Ishikawa (cell line): ENCODE results near the gene ERF.

Experiments
- CEBPB ChIP-seq: IDR thresholded peaks from 2 replicates; pipeline ENCODE4 v1.6.1; 2012
- CREB1 ChIP-seq: IDR thresholded peaks from 2 replicates; pipeline ENCODE4 v1.6.1; 2012; ENCODE audit warnings: low read depth
- EGR1 ChIP-seq: IDR thresholded peaks from 2 replicates; pipeline ENCODE4 v1.6.1; 2012
- EP300 ChIP-seq: IDR thresholded peaks from 2 replicates; pipeline ENCODE4 v1.6.1; 2012; ENCODE audit warnings: borderline replicate concordance
- FOXM1 ChIP-seq: IDR thresholded peaks from 2 replicates; pipeline ENCODE4 v1.6.1; 2012; ENCODE audit warnings: low read depth, borderline replicate concordance
- NFIC ChIP-seq: IDR thresholded peaks from 2 replicates; pipeline ENCODE4 v1.6.1; 2012
- RAD21 ChIP-seq: IDR thresholded peaks from 2 replicates; pipeline ENCODE4 v1.6.1; 2012; ENCODE audit warnings: low read depth
- TAF1 ChIP-seq: IDR thresholded peaks from 2 replicates; pipeline ENCODE4 v1.6.1; 2012; ENCODE audit warnings: low read depth, mild to moderate bottlenecking
- TCF12 ChIP-seq: IDR thresholded peaks from 2 replicates; pipeline ENCODE4 v1.6.1; 2012; ENCODE audit warnings: low read depth
- TEAD4 ChIP-seq: IDR thresholded peaks from 2 replicates; pipeline ENCODE4 v1.6.1; 2012
- YY1 ChIP-seq: IDR thresholded peaks from 2 replicates; pipeline ENCODE4 v1.6.1; 2012; ENCODE audit warnings: low read depth
- ZBTB7A ChIP-seq: IDR thresholded peaks from 2 replicates; pipeline ENCODE4 v1.6.1; 2012; ENCODE audit warnings: low read depth
- TF ChIP-seq, protein P1 (sequence below): IDR thresholded peaks from 2 replicates; pipeline ENCODE4 v1.6.1; 2012
- TF ChIP-seq, protein P2 (sequence below): IDR thresholded peaks from 2 replicates; pipeline ENCODE4 v1.6.1; 2012; ENCODE audit warnings: low read depth, mild to moderate bottlenecking
- TF ChIP-seq, protein P3 (sequence below): IDR thresholded peaks from 2 replicates; pipeline ENCODE4 v1.6.1; 2012

The ERF gene

DNA sequence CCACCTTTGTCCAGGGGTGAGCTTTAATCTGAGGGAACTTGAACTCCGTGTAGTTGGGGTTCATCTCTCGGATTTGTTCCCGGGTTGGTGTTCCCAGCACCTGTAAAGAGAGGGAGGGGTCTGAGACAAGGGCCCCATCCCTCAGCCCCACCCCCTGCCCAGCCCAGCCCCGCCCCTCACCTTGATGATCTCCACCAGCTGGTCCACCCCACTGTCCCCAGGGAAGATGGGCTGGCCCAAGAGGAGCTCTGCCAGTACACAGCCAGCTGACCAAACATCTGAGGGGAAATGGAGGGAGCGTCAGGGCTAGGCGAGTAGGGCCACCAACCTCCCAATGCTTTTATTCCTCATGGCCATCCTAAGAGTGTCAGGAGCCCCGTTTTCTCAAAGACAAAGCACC is 21.8 kb downstream of the ERF start:
- no peak for TF ChIP-seq FOXM1
- no peak for TF ChIP-seq RAD21
- no peak for TF ChIP-seq TAF1
- TF ChIP-seq ZBTB7A, result no peak
- TF ChIP-seq, protein P1, sequence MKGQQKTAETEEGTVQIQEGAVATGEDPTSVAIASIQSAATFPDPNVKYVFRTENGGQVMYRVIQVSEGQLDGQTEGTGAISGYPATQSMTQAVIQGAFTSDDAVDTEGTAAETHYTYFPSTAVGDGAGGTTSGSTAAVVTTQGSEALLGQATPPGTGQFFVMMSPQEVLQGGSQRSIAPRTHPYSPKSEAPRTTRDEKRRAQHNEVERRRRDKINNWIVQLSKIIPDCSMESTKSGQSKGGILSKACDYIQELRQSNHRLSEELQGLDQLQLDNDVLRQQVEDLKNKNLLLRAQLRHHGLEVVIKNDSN, result no peak
- TF ChIP-seq, protein P2, sequence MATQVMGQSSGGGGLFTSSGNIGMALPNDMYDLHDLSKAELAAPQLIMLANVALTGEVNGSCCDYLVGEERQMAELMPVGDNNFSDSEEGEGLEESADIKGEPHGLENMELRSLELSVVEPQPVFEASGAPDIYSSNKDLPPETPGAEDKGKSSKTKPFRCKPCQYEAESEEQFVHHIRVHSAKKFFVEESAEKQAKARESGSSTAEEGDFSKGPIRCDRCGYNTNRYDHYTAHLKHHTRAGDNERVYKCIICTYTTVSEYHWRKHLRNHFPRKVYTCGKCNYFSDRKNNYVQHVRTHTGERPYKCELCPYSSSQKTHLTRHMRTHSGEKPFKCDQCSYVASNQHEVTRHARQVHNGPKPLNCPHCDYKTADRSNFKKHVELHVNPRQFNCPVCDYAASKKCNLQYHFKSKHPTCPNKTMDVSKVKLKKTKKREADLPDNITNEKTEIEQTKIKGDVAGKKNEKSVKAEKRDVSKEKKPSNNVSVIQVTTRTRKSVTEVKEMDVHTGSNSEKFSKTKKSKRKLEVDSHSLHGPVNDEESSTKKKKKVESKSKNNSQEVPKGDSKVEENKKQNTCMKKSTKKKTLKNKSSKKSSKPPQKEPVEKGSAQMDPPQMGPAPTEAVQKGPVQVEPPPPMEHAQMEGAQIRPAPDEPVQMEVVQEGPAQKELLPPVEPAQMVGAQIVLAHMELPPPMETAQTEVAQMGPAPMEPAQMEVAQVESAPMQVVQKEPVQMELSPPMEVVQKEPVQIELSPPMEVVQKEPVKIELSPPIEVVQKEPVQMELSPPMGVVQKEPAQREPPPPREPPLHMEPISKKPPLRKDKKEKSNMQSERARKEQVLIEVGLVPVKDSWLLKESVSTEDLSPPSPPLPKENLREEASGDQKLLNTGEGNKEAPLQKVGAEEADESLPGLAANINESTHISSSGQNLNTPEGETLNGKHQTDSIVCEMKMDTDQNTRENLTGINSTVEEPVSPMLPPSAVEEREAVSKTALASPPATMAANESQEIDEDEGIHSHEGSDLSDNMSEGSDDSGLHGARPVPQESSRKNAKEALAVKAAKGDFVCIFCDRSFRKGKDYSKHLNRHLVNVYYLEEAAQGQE, result no peak
- no peak for TF ChIP-seq YY1
- no peak for TF ChIP-seq CEBPB
- TF ChIP-seq CREB1, result no peak
- TF ChIP-seq TEAD4, result no peak
- TF ChIP-seq EGR1, result no peak
- no peak for TF ChIP-seq EP300
- TF ChIP-seq, protein P3, sequence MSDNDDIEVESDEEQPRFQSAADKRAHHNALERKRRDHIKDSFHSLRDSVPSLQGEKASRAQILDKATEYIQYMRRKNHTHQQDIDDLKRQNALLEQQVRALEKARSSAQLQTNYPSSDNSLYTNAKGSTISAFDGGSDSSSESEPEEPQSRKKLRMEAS, result no peak
- TF ChIP-seq NFIC, result no peak
- no peak for TF ChIP-seq TCF12

DNA sequence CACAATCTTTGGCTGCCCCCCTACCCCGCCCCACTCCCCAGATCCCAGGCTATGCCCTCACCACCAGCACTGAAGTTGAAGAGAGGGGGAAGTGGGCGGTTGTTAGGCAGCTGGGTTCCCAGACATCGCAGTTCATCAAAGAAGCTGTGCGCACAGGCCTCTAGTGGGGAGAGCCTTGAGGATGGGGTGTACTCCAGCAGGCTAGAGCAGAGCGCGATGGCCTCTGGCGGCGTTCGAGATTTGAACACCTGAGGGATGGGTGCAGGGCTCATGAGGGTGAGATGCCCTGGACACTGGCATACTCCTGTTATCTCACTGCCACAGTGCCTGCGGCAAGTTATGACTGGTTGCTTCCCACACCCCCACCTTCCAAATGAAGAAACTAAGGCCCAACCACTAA is 22.5 kb downstream of the ERF start:
- TF ChIP-seq NFIC (no peak), EP300 (no peak), YY1 (no peak), FOXM1 (no peak), EGR1 (no peak), TAF1 (no peak), RAD21 (no peak), CEBPB (no peak), ZBTB7A (no peak), TEAD4 (no peak), CREB1 (no peak)
- TF ChIP-seq, protein P2, result no peak
- TF ChIP-seq, protein P3, result no peak

DNA sequence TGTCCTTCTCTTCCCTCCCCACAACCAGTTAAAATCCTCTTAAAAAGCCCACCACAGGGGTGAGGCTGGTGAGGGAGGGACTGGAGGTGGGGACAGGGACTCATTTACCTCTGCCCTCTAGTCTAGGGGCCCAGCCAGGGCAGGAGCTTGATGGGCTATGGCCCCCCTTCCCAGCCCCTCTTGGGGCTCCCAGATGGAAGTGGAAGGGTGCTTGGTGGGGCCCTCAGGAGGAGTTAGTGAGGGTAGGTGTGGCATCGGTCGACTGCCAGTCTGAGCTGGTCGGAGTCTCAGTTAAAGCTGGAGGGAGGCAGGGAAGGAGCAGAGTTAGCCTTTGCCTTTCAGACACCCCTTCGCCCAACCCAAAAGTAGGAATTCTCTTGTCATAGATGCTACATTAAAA is 24.4 kb downstream of the ERF start:
- TF ChIP-seq RAD21, result no peak
- TF ChIP-seq EP300, result no peak
- TF ChIP-seq, protein P2, result no peak
- TF ChIP-seq CREB1, result no peak
- TF ChIP-seq NFIC, result no peak
- no peak for TF ChIP-seq EGR1
- TF ChIP-seq, protein P1, result no peak
- TF ChIP-seq ZBTB7A, result no peak
- TF ChIP-seq, protein P3, result no peak
- no peak for TF ChIP-seq CEBPB
- no peak for TF ChIP-seq FOXM1
- no peak for TF ChIP-seq YY1

DNA sequence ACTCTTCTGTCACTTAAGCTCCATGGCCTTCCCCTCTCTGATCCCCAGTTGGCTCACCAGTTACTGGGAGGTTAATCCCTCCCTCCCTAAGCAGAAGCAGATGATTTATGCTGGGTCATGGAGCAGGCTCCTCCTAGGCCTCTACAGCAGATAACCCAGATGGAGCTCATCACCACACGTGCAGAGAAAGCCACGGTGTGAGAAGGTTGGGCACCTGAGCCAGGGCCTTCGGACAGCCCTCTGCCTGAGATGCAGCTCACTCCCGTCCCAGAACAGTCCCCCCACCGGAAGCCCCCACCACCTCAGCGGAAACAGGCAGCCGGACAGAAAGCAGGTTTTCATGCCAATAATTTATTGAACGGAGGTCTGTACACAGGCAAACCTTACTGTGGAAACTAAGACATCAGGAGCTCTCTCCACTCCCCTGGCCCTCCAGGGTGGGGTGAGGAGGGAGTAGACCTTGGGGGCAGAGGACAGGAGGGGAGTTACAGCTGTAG is 25.0 kb downstream of the ERF start:
- TF ChIP-seq RAD21 (no peak), TAF1 (no peak), YY1 (no peak), NFIC (no peak), CREB1 (no peak), ZBTB7A (no peak), TEAD4 (no peak), EP300 (no peak), CEBPB (no peak), TCF12 (no peak), FOXM1 (no peak), EGR1 (no peak)
- TF ChIP-seq, protein P3, result no peak
- TF ChIP-seq, protein P2, result no peak
- TF ChIP-seq, protein P1, result no peak
